Gastrocnemius medialis (tissue), 4 donors: ENCODE measurements around the gene PRR36.

Experiments used
- CTCF ChIP-seq, 5 experiments: fragments of 450-650 bp in 3 of 5; fragments of 200-600 bp in 2 of 5; sonication (generic) in 2 of 5; IDR thresholded peaks in 4 of 5; conservative IDR thresholded peaks in 1 of 5; 1 replicate in 4 of 5; 2 replicates in 1 of 5; pipeline ENCODE4 v1.5.1; 2016 to 2019; ENCODE audit warnings: antibody characterized with exemption in 5 of 5, mild to moderate bottlenecking in 3 of 5, moderate library complexity in 3 of 5
- POLR2A ChIP-seq, 2 donors: fragments of 450-650 bp; IDR thresholded peaks; one replicate each; pipeline ENCODE4 v1.6.1; 2017; ENCODE audit warnings: antibody characterized with exemption in 2 of 2, mild to moderate bottlenecking in 2 of 2, moderate library complexity in 2 of 2

GRCh38 chr19:7867092-7867844 is 6.9 kb downstream of the PRR36 start:
- no peak for TF ChIP-seq CTCF (IDR thresholded peaks at IDR 0.05 in 4 of 5, conservative IDR thresholded peaks at IDR 0.05 in 1 of 5)
- no peak for TF ChIP-seq POLR2A (IDR thresholded peaks at IDR 0.05)
